HFFc6 (cell line): ENCODE data around the gene AKAP13. TPM values are rescaled to one million over a fixed set of nuclear protein-coding genes. Genes with fewer than 3 reads are reported as not detected.

Source experiments
- DNase-seq: peaks from one replicate; pipeline ENCODE4 v3.0.0-alpha.2; 2018
- H3K27ac Mint-ChIP-seq: 2 replicates; pipeline ENCODE4 v1.8.0; 2020; ENCODE audit warnings: mild to moderate bottlenecking, mixed read lengths
- H3K27me3 Mint-ChIP-seq: 2 replicates; pipeline ENCODE4 v1.8.0; 2021; ENCODE audit warnings: mild to moderate bottlenecking, moderate library complexity, mixed read lengths; ENCODE audit not compliant: insufficient read depth
- H3K36me3 Mint-ChIP-seq: 2 replicates; pipeline ENCODE4 v1.8.0; 2021; ENCODE audit warnings: low read depth, mixed read lengths
- H3K4me1 Mint-ChIP-seq: 2 replicates; pipeline ENCODE4 v1.8.0; 2020; ENCODE audit warnings: low read depth, mixed read lengths
- H3K4me3 Mint-ChIP-seq: 2 replicates; pipeline ENCODE4 v1.8.0; 2020; ENCODE audit warnings: mild to moderate bottlenecking, moderate library complexity, mixed read lengths
- H3K9me3 Mint-ChIP-seq: 2 replicates; pipeline ENCODE4 v1.8.0; 2020; ENCODE audit warnings: mild to moderate bottlenecking, mixed read lengths
- CTCF ChIP-seq: fragments of 200-600 bp; sonication (generic); IDR thresholded peaks from 2 replicates; pipeline ENCODE4 v1.5.0; 2021; ENCODE audit warnings: antibody characterized with exemption, mild to moderate bottlenecking
- total RNA-seq, 6 experiments: library from RNA; stranded (reverse); fragmentation: NEBNext Ultra II Directional; extraction: Animal tissue kit (Norgen Biotek cat#: 25700); gene quantifications; 2 replicates in 1 of 6; 3 replicates in 5 of 6; pipeline ENCODE4 v1.2.3, GENCODE V29; 2021

Gene AKAP13
- total RNA-seq, 6 experiments from 2014 or later = 29.0 to 51.3 (median 35.6) TPM

GRCh38 chr15:85377986-85378385, 2.4 kb upstream of the AKAP13 start:
- no peak overlapping the region for H3K27ac Mint-ChIP-seq

GRCh38 chr15:85379403-85380131, 836 bp upstream of the AKAP13 start:
- Mint-ChIP-seq H3K4me3 (peak overlapping the region; percentile 90), H3K27ac (peak overlapping the region; percentile 85), H3K4me1 (peaks cover 37% of the 10 kb centered on the region), H3K9me3 (no peaks in the 10 kb centered on the region), H3K27me3 (peaks cover 2% of the 10 kb centered on the region), H3K36me3 (no peaks in the 10 kb centered on the region; the same call in 1 of the 2 replicates)
- peak; percentile 36 for DNase-seq
- TF ChIP-seq CTCF = no peak

More at GRCh38 chr15:85377986-85378385, 2.4 kb upstream of the AKAP13 start:
- H3K27me3 Mint-ChIP-seq = peaks cover 3% of the 10 kb centered on the region
- no peaks in the 10 kb centered on the region; the same call in 1 of the 2 replicates for H3K36me3 Mint-ChIP-seq
- no peak for DNase-seq
- TF ChIP-seq CTCF = no peak
- H3K9me3 Mint-ChIP-seq = no peaks in the 10 kb centered on the region
- H3K4me3 Mint-ChIP-seq = no peak overlapping the region
- peaks cover 23% of the 10 kb centered on the region for H3K4me1 Mint-ChIP-seq

GRCh38 chr15:85380812-85381642, 624 bp downstream of the AKAP13 start:
- DNase-seq = no peak
- peak overlapping the region; percentile 89 for H3K4me3 Mint-ChIP-seq
- H3K4me1 Mint-ChIP-seq = peaks cover 48% of the 10 kb centered on the region
- no peaks in the 10 kb centered on the region; the same call in 1 of the 2 replicates for H3K36me3 Mint-ChIP-seq
- H3K27me3 Mint-ChIP-seq = peaks cover 2% of the 10 kb centered on the region; the same call in 1 of the 2 replicates
- H3K9me3 Mint-ChIP-seq = no peaks in the 10 kb centered on the region
- no peak for TF ChIP-seq CTCF
- H3K27ac Mint-ChIP-seq = peak overlapping the region; percentile 80

GRCh38 chr15:85381850-85382751, 1.7 kb downstream of the AKAP13 start:
- Mint-ChIP-seq H3K36me3 (no peaks in the 10 kb centered on the region; the same call in 1 of the 2 replicates), H3K27me3 (peaks cover 2% of the 10 kb centered on the region; the same call in 1 of the 2 replicates)
- no peak for TF ChIP-seq CTCF

GRCh38 chr15:85382942-85383341, 2.5 kb downstream of the AKAP13 start:
- peak overlapping the region; percentile 88; the same call in 1 of the 2 replicates for H3K4me3 Mint-ChIP-seq
- H3K27ac Mint-ChIP-seq = no peak overlapping the region
- peaks cover 48% of the 10 kb centered on the region for H3K4me1 Mint-ChIP-seq
- no peaks in the 10 kb centered on the region; the same call in 1 of the 2 replicates for H3K36me3 Mint-ChIP-seq
- H3K27me3 Mint-ChIP-seq = peaks cover 2% of the 10 kb centered on the region; the same call in 1 of the 2 replicates
- H3K9me3 Mint-ChIP-seq = no peaks in the 10 kb centered on the region
- DNase-seq = no peak
- TF ChIP-seq CTCF = no peak

More at GRCh38 chr15:85381850-85382751, 1.7 kb downstream of the AKAP13 start:
- H3K4me3 Mint-ChIP-seq = peak overlapping the region; percentile 88
- DNase-seq = no peak
- no peaks in the 10 kb centered on the region for H3K9me3 Mint-ChIP-seq
- peak overlapping the region; percentile 53 for H3K27ac Mint-ChIP-seq
- H3K4me1 Mint-ChIP-seq = peaks cover 48% of the 10 kb centered on the region
